IMR-90 (cell line): ENCODE measurements around the gene PLCB2. TPM values are rescaled to one million over a fixed set of nuclear protein-coding genes. Genes with fewer than 3 reads are reported as not detected.

Experiments
- ATAC-seq: fragments of 200-7000 bp; cut with Tn5 transposase; 2 replicates; pipeline ENCODE4 v1.9.1; 2020; ENCODE audit warnings: low read depth, mild to moderate bottlenecking, moderate library complexity
- BruUV-seq: library from RNA; stranded (reverse); fragments of 400-500 nt; replicated peaks from 2 replicates; lab custom pipeline; 2021; lab: Mats Ljungman, UMichigan
- CTCF ChIA-PET: fragments of 300-600 bp; formaldehyde crosslinking; extraction: SDS; loops from one replicate; lab custom pipeline; 2021; ENCODE audit warnings: antibody characterized with exemption; lab: Yijun Ruan, JAX
- POLR2A ChIA-PET: fragments of 300-600 bp; sonication (Branson Sonifier 250); formaldehyde crosslinking; loops from one replicate; lab custom pipeline; 2022; ENCODE audit warnings: antibody characterized with exemption; ENCODE audit not compliant: unreplicated experiment; lab: Charles Lee
- DNase-seq: peaks from one replicate; pipeline ENCODE4 v3.0.0; 2013
- H2AFZ ChIP-seq: replicated peaks from 2 replicates; pipeline ENCODE3; 2013; ENCODE audit warnings: low read length, mild to moderate bottlenecking; ENCODE audit not compliant: poor library complexity
- H2AK5ac ChIP-seq: 2 replicates; pipeline ENCODE4 v1.6.1; 2013; ENCODE audit warnings: low read depth, low read length, inconsistent platforms
- H2AK9ac ChIP-seq: replicated peaks from 2 replicates; pipeline ENCODE3; 2013; ENCODE audit warnings: mild to moderate bottlenecking, low read depth, low read length, moderate library complexity; ENCODE audit not compliant: poor library complexity
- H2BK120ac ChIP-seq: 2 replicates; pipeline ENCODE4 v1.6.1; 2013; ENCODE audit warnings: low read depth, low read length, inconsistent platforms
- H2BK15ac ChIP-seq: 3 replicates; pipeline ENCODE4 v1.6.1; 2013; ENCODE audit warnings: low read depth, low read length, inconsistent platforms
- H2BK20ac ChIP-seq: 2 replicates; pipeline ENCODE4 v1.6.1; 2013; ENCODE audit warnings: low read depth, mild to moderate bottlenecking, inconsistent platforms, low read length, moderate library complexity
- H2BK5ac ChIP-seq: 2 replicates; pipeline ENCODE4 v1.6.1; 2013; ENCODE audit warnings: mild to moderate bottlenecking, low read depth, low read length, inconsistent platforms; ENCODE audit not compliant: poor library complexity, severe bottlenecking
- H3K14ac ChIP-seq: replicated peaks from 2 replicates; pipeline ENCODE4 v1.6.1; 2013; ENCODE audit warnings: low read depth, low read length, inconsistent platforms
- H3K18ac ChIP-seq: 2 replicates; pipeline ENCODE4 v1.6.1; 2013; ENCODE audit warnings: low read depth, low read length, control low read depth
- H3K23ac ChIP-seq: 2 replicates; pipeline ENCODE4 v1.6.1; 2013; ENCODE audit warnings: low read depth, low read length, inconsistent platforms
- H3K27ac ChIP-seq: 2 replicates; pipeline ENCODE4 v1.5.1; 2013; ENCODE audit warnings: mild to moderate bottlenecking, control low read depth, low read length; ENCODE audit not compliant: insufficient read depth
- H3K27me3 ChIP-seq: 2 replicates; pipeline ENCODE4 v1.6.1; 2013; ENCODE audit warnings: low read length; ENCODE audit not compliant: control insufficient read depth, insufficient read depth
- H3K36me3 ChIP-seq: 2 replicates; pipeline ENCODE4 v1.6.1; 2013; ENCODE audit warnings: low read length, mixed read lengths; ENCODE audit not compliant: control insufficient read depth, insufficient read depth
- H3K4ac ChIP-seq: 2 replicates; pipeline ENCODE4 v1.6.1; 2013; ENCODE audit warnings: low read depth, low read length, inconsistent platforms
- H3K4me1 ChIP-seq: 2 replicates; pipeline ENCODE4 v1.6.1; 2013; ENCODE audit warnings: low read length, mixed read lengths; ENCODE audit not compliant: control insufficient read depth, insufficient read depth
- H3K4me2 ChIP-seq: 2 replicates; pipeline ENCODE4 v1.6.1; 2013; ENCODE audit warnings: low read depth, mild to moderate bottlenecking, control low read depth, low read length, moderate library complexity
- H3K4me3 ChIP-seq: 2 replicates; pipeline ENCODE4 v1.5.1; 2013; ENCODE audit warnings: low read depth, mild to moderate bottlenecking, control low read depth, low read length, moderate library complexity; ENCODE audit not compliant: insufficient read depth
- H3K56ac ChIP-seq: 2 replicates; pipeline ENCODE4 v1.6.1; 2013; ENCODE audit warnings: low read length, inconsistent platforms; ENCODE audit not compliant: insufficient read depth; ENCODE audit errors: extremely low read depth
- H3K79me1 ChIP-seq, 2 experiments: 2 replicates each; pipeline ENCODE4 v1.6.1; 2013; ENCODE audit warnings: low read length in 2 of 2, inconsistent platforms in 1 of 2, low read depth in 1 of 2
- H3K9ac ChIP-seq: 2 replicates; pipeline ENCODE4 v1.6.1; 2013; ENCODE audit warnings: low read depth, low read length, control low read depth
- H3K9me1 ChIP-seq: 2 replicates; pipeline ENCODE4 v1.6.1; 2013; ENCODE audit warnings: low read length, inconsistent platforms; ENCODE audit not compliant: insufficient read depth
- H3K9me3 ChIP-seq: 2 replicates; pipeline ENCODE4 v1.6.1; 2013; ENCODE audit warnings: low read length; ENCODE audit not compliant: control insufficient read depth, insufficient read depth
- H4K20me1 ChIP-seq: 2 replicates; pipeline ENCODE4 v1.6.1; 2013; ENCODE audit warnings: low read length, inconsistent platforms; ENCODE audit not compliant: insufficient read depth
- H4K5ac ChIP-seq: 2 replicates; pipeline ENCODE4 v1.6.1; 2013; ENCODE audit warnings: mild to moderate bottlenecking, low read depth, low read length, control low read depth
- H4K8ac ChIP-seq, 2 experiments: 2 replicates each; pipeline ENCODE4 v1.6.1; 2013; ENCODE audit warnings: low read depth in 2 of 2, low read length in 2 of 2, control low read depth in 1 of 2, inconsistent platforms in 1 of 2
- H4K91ac ChIP-seq: 2 replicates; pipeline ENCODE4 v1.6.1; 2013; ENCODE audit warnings: low read depth, low read length, inconsistent platforms; ENCODE audit not compliant: insufficient read depth
- MAZ ChIP-seq: IDR thresholded peaks from 2 replicates; pipeline ENCODE4 v1.6.1; 2012; ENCODE audit warnings: low read depth, mild to moderate bottlenecking, low read length, improper control_type of control experiment, moderate library complexity, borderline replicate concordance
- RCOR1 ChIP-seq: IDR thresholded peaks from 2 replicates; pipeline ENCODE4 v1.6.1; 2012; ENCODE audit warnings: mild to moderate bottlenecking, low read length, improper control_type of control experiment; ENCODE audit not compliant: insufficient replicate concordance
- WGBS, 2 experiments: methylation state at CpG; one replicate each; pipeline versions ENCODE4 v1.1.5 to v1.1.7; 2013; ENCODE audit warnings: missing lambda C conversion rate in 2 of 2; ENCODE audit not compliant: insufficient read length in 1 of 2; ENCODE audit errors: extremely low coverage in 2 of 2; 5-methylcytosine and 5-hydroxymethylcytosine counted together
- dilution Hi-C: fragments of 300-500 bp; cut with HindIII; formaldehyde crosslinking; loops from one replicate; pipeline ENCODE4 v1.14.3; 2018; ENCODE audit warnings: low sequenced_read_pairs; ENCODE audit not compliant: unreplicated experiment
- in situ Hi-C: fragments of 300-500 bp; cut with MboI; formaldehyde crosslinking; loops from 3 replicates; pipeline ENCODE4 v1.14.3; 2019; ENCODE audit warnings: low sequenced_read_pairs, inconsistent platforms, mixed read lengths
- intact Hi-C: fragments of 100-400 bp; cut with micrococcal nuclease; formaldehyde crosslinking; loops from 2 replicates; pipeline ENCODE4 v1.10.0; 2022
- polyA plus RNA-seq, 3 experiments: library from polyadenylated mRNA; depleted of rRNA; stranded (reverse); fragments of >200 nt; gene quantifications; 2 replicates each; pipeline ENCODE4 v1.2.3, GENCODE V29; 2012; ENCODE audit warnings: low replicate concordance in 1 of 3
- total RNA-seq: library from RNA; depleted of rRNA; stranded (reverse); fragments of >200 nt; gene quantifications from 2 replicates; pipeline ENCODE4 v1.2.3, GENCODE V29; 2012

Gene PLCB2
- total and polyA plus RNA-seq, 2 of the 4 experiments (the other 2 are of a cell fraction): 0.18 to 1.4 TPM

DNA sequence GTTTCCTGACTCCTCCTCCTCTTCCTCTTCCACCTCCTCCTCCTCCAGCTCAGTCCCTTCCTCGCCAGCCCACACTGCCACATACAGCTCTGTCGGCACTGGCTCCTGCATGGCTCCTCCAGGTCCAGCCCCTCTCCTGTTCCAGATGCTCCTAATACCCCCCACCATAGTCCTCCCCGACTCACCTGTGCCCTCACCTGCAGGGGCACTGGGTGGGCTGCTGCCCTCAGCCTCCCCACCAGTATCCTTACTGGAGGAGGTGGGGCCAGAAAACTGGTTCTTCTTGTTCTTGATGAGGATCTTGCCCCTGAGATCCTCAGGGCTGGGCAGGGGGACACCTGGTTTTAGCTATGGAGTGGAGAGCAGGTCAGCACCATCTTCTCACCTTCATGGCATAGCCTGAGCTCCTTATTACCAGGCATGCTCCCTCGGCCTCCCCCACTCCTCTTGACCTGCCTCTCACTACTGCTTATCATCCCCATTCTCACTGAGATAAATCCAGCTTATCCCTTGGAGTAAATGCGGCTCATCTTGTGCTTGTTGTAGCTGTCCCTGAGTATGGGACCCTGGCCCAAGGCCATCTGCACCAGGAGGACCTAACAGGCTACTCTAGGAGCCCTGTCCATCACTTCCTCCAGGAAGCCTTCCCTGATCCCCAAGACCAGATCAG lies 11.0 kb downstream of the PLCB2 start:
- Histone ChIP-seq H3K4me1 (no peaks in the 10 kb centered on the region), H2BK120ac (no peak overlapping the region), H3K4me2 (no peak overlapping the region), H4K91ac (no peak overlapping the region), H3K27ac (no peak overlapping the region), H2BK20ac (no peak overlapping the region), H2BK15ac (no peak overlapping the region), H3K18ac (no peak overlapping the region), H3K4ac (no peak overlapping the region), H2AK5ac (no peak overlapping the region), H3K14ac (no peak overlapping the region), H3K9ac (no peak overlapping the region), H3K56ac (no peak overlapping the region), H3K9me1 (no peaks in the 10 kb centered on the region), H2AK9ac (no peak overlapping the region), H2BK5ac (no peak overlapping the region), H4K8ac (no peak overlapping the region), H3K79me1 (no peaks in the 10 kb centered on the region), H3K4me3 (no peak overlapping the region), H3K27me3 (peaks cover 79% of the 10 kb centered on the region), H4K20me1 (no peaks in the 10 kb centered on the region), H2AFZ (no peak overlapping the region), H3K36me3 (no peaks in the 10 kb centered on the region), H4K5ac (no peak overlapping the region), H3K9me3 (peaks cover 8% of the 10 kb centered on the region), H3K23ac (no peak overlapping the region)
- ATAC-seq (no peak), DNase-seq (no peak)
- 80% methylated on average over 1 of the region's 5 CpGs; no CpG with 5 or more reads in 1 of the 2 experiments for WGBS, 2 experiments
- intact Hi-C loops (no loop called here), in situ Hi-C loops (no loop called here), dilution Hi-C loops (no loop called here)
- ChIA-PET CTCF (no interaction called here), POLR2A (no interaction called here)
- BruUV-seq: no TSS peak
- TF ChIP-seq RCOR1 (no peak), MAZ (no peak)
